Psoas muscle (tissue), 8 donors: ENCODE data around the gene RTP3. TPM values are rescaled to one million over a fixed set of nuclear protein-coding genes. Genes with fewer than 3 reads are reported as not detected.

Source experiments
- ATAC-seq, 4 donors: fragments of 200-7000 bp; cut with Tn5 transposase; one replicate each; pipeline ENCODE4 v1.9.1; 2020; ENCODE audit warnings: moderate library complexity in 3 of 4, mild to moderate bottlenecking in 2 of 4
- DNase-seq, 2 donors: peaks; one replicate each; pipeline ENCODE4 v3.0.0-alpha.2; 2020
- H3K27ac ChIP-seq: fragments of 200-600 bp; one replicate; pipeline ENCODE4 v1.8.0; 2022
- H3K27me3 ChIP-seq, 3 donors: fragments of 200-600 bp in 1 of 3; one replicate each; pipeline versions ENCODE4 v1.6.1 to v1.8.0; 2013 to 2022; ENCODE audit warnings: low read length in 2 of 3, mild to moderate bottlenecking in 2 of 3, moderate library complexity in 1 of 3; ENCODE audit not compliant: insufficient read depth in 3 of 3
- H3K36me3 ChIP-seq, 2 donors: fragments of 200-600 bp in 1 of 2; one replicate each; pipeline versions ENCODE4 v1.6.1 to v1.8.0; 2013 to 2022; ENCODE audit warnings: low read depth in 1 of 2, mild to moderate bottlenecking in 1 of 2, moderate library complexity in 1 of 2; ENCODE audit not compliant: insufficient read depth in 1 of 2
- H3K4me1 ChIP-seq: fragments of 200-600 bp; one replicate; pipeline ENCODE4 v1.8.0; 2022
- H3K4me3 ChIP-seq: fragments of 200-600 bp; one replicate; pipeline ENCODE4 v1.8.0; 2022; ENCODE audit warnings: mild to moderate bottlenecking
- H3K9me3 ChIP-seq: fragments of 200-600 bp; one replicate; pipeline ENCODE4 v1.8.0; 2022
- CTCF ChIP-seq: fragments of 200-600 bp; IDR thresholded peaks from one replicate; pipeline ENCODE4 v1.8.0; 2022; ENCODE audit warnings: antibody characterized with exemption
- WGBS, 3 donors: extraction: QIAGEN DNeasy Blood & Tissue Kit; methylation state at CpG; one replicate each; pipeline versions ENCODE4 v1.1.6 to v1.1.7; 2013; 5-methylcytosine and 5-hydroxymethylcytosine counted together
- intact Hi-C, 2 donors: fragments of 100-400 bp; cut with DNase I; formaldehyde crosslinking; loops; one replicate each; pipeline versions ENCODE4 v1.11.0 to v1.14.2; 2022
- polyA plus RNA-seq, 3 donors: library from polyadenylated mRNA; stranded (reverse); fragments of 200-250 nt; gene quantifications; one replicate each; pipeline ENCODE4 v1.2.3, GENCODE V29; 2013
- total RNA-seq, 4 donors: library from RNA; stranded (reverse); fragmentation: NEBNext Ultra II Directional in 2 of 4; extraction: Animal tissue kit (Norgen Biotek cat#: 25700) in 2 of 4; gene quantifications; one replicate each; pipeline versions ENCODE4 v1.2.1 to v1.2.4, GENCODE V29; 2021 to 2023
- donor health status: healthy with polysubstance abuse.
- donor health status: DM: no; HTN: no; CAD: no; lungs with moderate emphysema.
- donor health status: Bipolar disorder and iron deficiency.
- donor health status: healthy.
- donor health status: DM: yes; HTN: yes; CAD: no.
- donor health status: DM: no; HTN: no; CAD: no.
- donor health status: DM: no; HTN: no; CAD: no.
- donor health status: DM: yes; HTN: yes; CAD: no.

Gene RTP3
- total and polyA plus RNA-seq, 7 donors: 0.01 TPM; not detected in 6

- no peak overlapping the region for H3K27ac ChIP-seq
- intact Hi-C loops: no loop called here
- no peak overlapping the region for H3K4me3 ChIP-seq
- no peaks in the 10 kb centered on the region for H3K36me3 ChIP-seq
- no peaks in the 10 kb centered on the region for H3K27me3 ChIP-seq
- H3K4me1 ChIP-seq: no peaks in the 10 kb centered on the region
- DNase-seq (no peak), ATAC-seq (no peak)
- 70 to 89% (median 84%) methylated on average over 3 of the region's 3 CpGs for WGBS, 3 donors
- TF ChIP-seq CTCF: no peak
- no peaks in the 10 kb centered on the region for H3K9me3 ChIP-seq
Measured at GRCh38 chr3:46454209-46454595, 43.6 kb upstream of the RTP3 start.

- ATAC-seq (no peak), DNase-seq (no peak)
- no peaks in the 10 kb centered on the region for H3K27me3 ChIP-seq
- H3K4me3 ChIP-seq: no peak overlapping the region
- intact Hi-C loops: no loop called here
- H3K4me1 ChIP-seq: no peaks in the 10 kb centered on the region
- 85 to 87% (median 85%) methylated on average over 7 of the region's 7 CpGs for WGBS, 3 donors
- H3K27ac ChIP-seq: no peak overlapping the region
- TF ChIP-seq CTCF: no peak
- H3K36me3 ChIP-seq: no peaks in the 10 kb centered on the region
- no peaks in the 10 kb centered on the region for H3K9me3 ChIP-seq
Measured at GRCh38 chr3:46454606-46455005, 43.2 kb upstream of the RTP3 start.

- no peak overlapping the region for H3K4me3 ChIP-seq
- 85 to 88% (median 87%) methylated on average over 21 of the region's 21 CpGs for WGBS, 3 donors
Measured at GRCh38 chr3:46455231-46456115, 42.3 kb upstream of the RTP3 start.

GRCh38 chr3:46456118-46456517 lies 41.7 kb upstream of the RTP3 start:
- intact Hi-C loops: no loop called here
- Histone ChIP-seq H3K36me3 (no peaks in the 10 kb centered on the region), H3K4me3 (no peak overlapping the region), H3K9me3 (no peaks in the 10 kb centered on the region), H3K27me3 (peaks cover 0 to 5% (median 0%) of the 10 kb centered on the region in 3 donors), H3K4me1 (no peaks in the 10 kb centered on the region), H3K27ac (no peak overlapping the region)
- ATAC-seq (no peak), DNase-seq (no peak)
- no peak for TF ChIP-seq CTCF
- WGBS, 3 donors: 87 to 92% (median 89%) methylated on average over 14 of the region's 14 CpGs

More at GRCh38 chr3:46455231-46456115, 42.3 kb upstream of the RTP3 start:
- Histone ChIP-seq H3K36me3 (no peaks in the 10 kb centered on the region), H3K4me1 (no peaks in the 10 kb centered on the region), H3K27ac (no peak overlapping the region), H3K27me3 (peaks cover 0 to 5% (median 0%) of the 10 kb centered on the region in 3 donors), H3K9me3 (no peaks in the 10 kb centered on the region)
- no peak for DNase-seq
- no peak for ATAC-seq
- intact Hi-C loops: no loop called here
- TF ChIP-seq CTCF: no peak
